ENCODE results near the gene TEN1. TPM values are rescaled to one million over a fixed set of nuclear protein-coding genes. Genes with fewer than 3 reads are reported as not detected.

TEN1 gene
- total RNA-seq, 1 experiment from 2014 or later: 19.3 TPM

DNA sequence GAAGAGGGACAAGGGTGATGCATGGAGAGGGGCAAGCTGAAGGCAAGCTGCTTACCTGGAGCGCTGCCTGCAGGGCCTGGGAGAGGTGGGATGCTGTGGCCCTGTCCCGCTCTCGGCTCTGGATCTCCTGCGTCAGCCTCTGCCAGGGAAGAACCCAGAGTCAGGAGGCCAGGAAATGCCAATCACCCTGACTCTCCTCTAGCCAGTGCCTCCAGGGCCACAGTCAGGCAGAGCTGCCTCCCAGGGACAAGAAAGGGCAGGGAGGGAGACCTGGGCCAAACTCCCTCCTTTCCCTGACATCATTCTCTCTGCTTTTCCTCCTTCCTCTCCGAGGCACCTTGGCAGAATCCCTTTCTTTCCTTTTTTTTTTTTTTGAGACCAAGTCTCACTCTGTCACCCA lies 32.9 kb downstream of the TEN1 start:
- Histone ChIP-seq H2AFZ (ENCODE audit: low read length) (no peak overlapping the region), H3K14ac (ENCODE audit: insufficient read depth, low read length) (no peak overlapping the region), H2BK15ac (ENCODE audit: low read depth, low read length) (no peak overlapping the region), H4K5ac (ENCODE audit: insufficient read length, low read depth, low read length) (no peak overlapping the region), H3K4ac (ENCODE audit: low read depth, low read length) (no peak overlapping the region), H3K27me3 (ENCODE audit: insufficient read depth, low read length) (no peaks in the 10 kb centered on the region), H2AK5ac (ENCODE audit: insufficient read length, low read length) (no peak overlapping the region), H2BK20ac (ENCODE audit: low read depth, low read length, poor library complexity, severe bottlenecking) (no peak overlapping the region), H3K9me3 (ENCODE audit: control insufficient read depth, low read depth, low read length) (no peaks in the 10 kb centered on the region), H3K23me2 (ENCODE audit: insufficient read length, low read depth, low read length, poor library complexity, severe bottlenecking) (no peaks in the 10 kb centered on the region), H3K79me2 (ENCODE audit: insufficient read depth, low read length) (no peaks in the 10 kb centered on the region), H3K4me1 (ENCODE audit: insufficient read depth, low read length) (no peaks in the 10 kb centered on the region), H4K91ac (ENCODE audit: insufficient read length, low read depth, low read length) (no peak overlapping the region), H3K27ac (ENCODE audit: insufficient read length, low read depth, low read length) (no peak overlapping the region), H3K4me2 (ENCODE audit: insufficient read depth, insufficient read length, low read length) (no peak overlapping the region), H2BK120ac (ENCODE audit: low read depth, low read length, poor library complexity, severe bottlenecking) (no peak overlapping the region), H3K79me1 (ENCODE audit: insufficient read depth, low read depth, low read length, poor library complexity, severe bottlenecking) (no peaks in the 10 kb centered on the region), H4K20me1 (ENCODE audit: control insufficient read depth, insufficient read depth, insufficient read length) (no peaks in the 10 kb centered on the region), H3K9ac (ENCODE audit: extremely low read depth, insufficient read length, low read length) (no peak overlapping the region), H3T11ph (ENCODE audit: low read length) (no peak overlapping the region), H2BK12ac (ENCODE audit: insufficient read length, low read depth, low read length) (no peak overlapping the region), H3K18ac (ENCODE audit: insufficient read length, low read depth, low read length) (no peak overlapping the region), H2BK5ac (ENCODE audit: insufficient read length, low read length) (no peak overlapping the region), H3K23ac (ENCODE audit: insufficient read length, low read depth, low read length) (no peak overlapping the region), H3K56ac (ENCODE audit: insufficient read length, low read depth, low read length) (no peak overlapping the region), H4K8ac (replicated peaks; ENCODE audit: insufficient read length, low read depth, low read length) (no peak overlapping the region)
- Mint-ChIP-seq H3K4me3 (no peak overlapping the region), H3K9me3 (peaks cover 0 to 2% of the 10 kb centered on the region in 2 experiments; a peak in 2 of 5 replicates), H3K27me3 (ENCODE audit: low read depth) (peaks cover 8% of the 10 kb centered on the region), H3K36me3 (ENCODE audit: insufficient read depth in 1 of 3, low read depth in 3 of 3) (peaks cover 0 to 2% (median 0%) of the 10 kb centered on the region in 3 experiments; a peak in 1 of 7 replicates), H3K27ac (no peak overlapping the region), H3K4me1 (peaks cover 3 to 9% of the 10 kb centered on the region in 2 experiments)
- WGBS (ENCODE audit: extremely low coverage, insufficient read length, low lambda C conversion rate): no CpG with 5 or more reads among the region's 5 CpGs
- TF ChIP-seq CTCF (conservative IDR thresholded peaks at IDR 0.05): no peak
- DNase-seq: no peak

Data from H9 (cell line).